WTC11 (cell line): ENCODE data around the gene NINJ2.

ENCODE experiments used
- CREB1 ChIP-seq: sonication (generic); formaldehyde crosslinking; IDR thresholded peaks from 2 replicates; pipeline ENCODE4 v1.8.0; 2023; ENCODE audit warnings: mild to moderate bottlenecking, missing genetic modification reagents
- ESRRA ChIP-seq: sonication (generic); formaldehyde crosslinking; IDR thresholded peaks from 2 replicates; pipeline ENCODE4 v1.8.1; 2022; ENCODE audit warnings: mild to moderate bottlenecking, missing genetic modification reagents, borderline replicate concordance
- ETV6 ChIP-seq: sonication (generic); formaldehyde crosslinking; IDR thresholded peaks from 2 replicates; pipeline ENCODE4 v1.8.1; 2022; ENCODE audit warnings: mild to moderate bottlenecking, missing genetic modification reagents
- NFYB ChIP-seq: sonication (generic); formaldehyde crosslinking; conservative IDR thresholded peaks from 2 replicates; pipeline ENCODE4 v1.8.0; 2022; ENCODE audit warnings: low read depth, missing genetic modification reagents
- NR3C1 ChIP-seq: sonication (generic); formaldehyde crosslinking; conservative IDR thresholded peaks from 2 replicates; pipeline ENCODE4 v1.8.1; 2023; ENCODE audit warnings: low read depth, mild to moderate bottlenecking, missing genetic modification reagents
- TCF7 ChIP-seq: sonication (generic); formaldehyde crosslinking; IDR thresholded peaks from 2 replicates; pipeline ENCODE4 v1.8.0; 2022; ENCODE audit warnings: mild to moderate bottlenecking, low read depth, missing genetic modification reagents, moderate library complexity
- ZNF121 ChIP-seq: sonication (generic); formaldehyde crosslinking; IDR thresholded peaks from 2 replicates; pipeline ENCODE4 v1.8.0; 2023; ENCODE audit warnings: missing genetic modification reagents
- TF ChIP-seq, protein P1 (sequence below): sonication (generic); formaldehyde crosslinking; IDR thresholded peaks from 2 replicates; pipeline ENCODE4 v1.8.1; 2022; ENCODE audit warnings: mild to moderate bottlenecking, missing genetic modification reagents, moderate library complexity, borderline replicate concordance
- TF ChIP-seq, protein P2 (sequence below): fragments of 200-600 bp; IDR thresholded peaks from 2 replicates; pipeline ENCODE4 v1.8.0; 2022; ENCODE audit warnings: antibody characterized with exemption
- TF ChIP-seq, protein P3 (sequence below): sonication (generic); formaldehyde crosslinking; IDR thresholded peaks from 2 replicates; pipeline ENCODE4 v1.8.1; 2022; ENCODE audit warnings: missing genetic modification reagents, borderline replicate concordance
- TF ChIP-seq, protein P4 (sequence below): sonication (generic); formaldehyde crosslinking; IDR thresholded peaks from 2 replicates; pipeline ENCODE4 v1.8.0; 2022; ENCODE audit warnings: mild to moderate bottlenecking, missing genetic modification reagents
- TF ChIP-seq, protein P5 (sequence below): sonication (generic); formaldehyde crosslinking; IDR thresholded peaks from 2 replicates; pipeline ENCODE4 v1.8.1; 2022; ENCODE audit warnings: mild to moderate bottlenecking, moderate library complexity, missing genetic modification reagents
- TF ChIP-seq, protein P6 (sequence below): sonication (generic); formaldehyde crosslinking; IDR thresholded peaks from 2 replicates; pipeline ENCODE4 v1.8.1; 2023; ENCODE audit warnings: mild to moderate bottlenecking, moderate library complexity, missing genetic modification reagents

DNA sequence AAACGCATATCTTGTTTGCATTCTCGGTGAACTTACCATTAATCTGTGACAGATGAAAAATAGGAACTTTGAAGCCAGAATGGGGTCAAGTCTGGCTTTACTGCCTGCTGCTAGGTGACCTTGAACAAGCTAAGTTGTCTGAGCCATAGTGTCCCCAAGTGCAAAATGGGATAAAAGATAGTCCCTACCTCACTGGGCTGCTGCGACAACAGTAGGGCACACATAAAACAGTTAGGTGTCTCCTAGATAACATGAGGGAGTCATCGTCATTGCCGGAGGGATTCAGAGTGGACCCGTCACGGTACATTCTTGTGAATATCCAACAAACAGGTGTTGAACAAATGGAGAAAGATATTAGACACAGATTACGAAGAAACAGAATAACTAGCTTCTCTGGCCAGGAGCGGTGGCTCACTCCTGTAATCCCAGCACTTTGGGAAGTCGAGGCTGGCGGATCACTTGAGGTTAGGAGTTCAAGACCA is 71.2 kb downstream of the NINJ2 start:
- TF ChIP-seq TCF7 (CRISPR knock-in tag): no peak
- no peak for TF ChIP-seq NFYB (CRISPR knock-in tag)
- TF ChIP-seq, protein P1, sequence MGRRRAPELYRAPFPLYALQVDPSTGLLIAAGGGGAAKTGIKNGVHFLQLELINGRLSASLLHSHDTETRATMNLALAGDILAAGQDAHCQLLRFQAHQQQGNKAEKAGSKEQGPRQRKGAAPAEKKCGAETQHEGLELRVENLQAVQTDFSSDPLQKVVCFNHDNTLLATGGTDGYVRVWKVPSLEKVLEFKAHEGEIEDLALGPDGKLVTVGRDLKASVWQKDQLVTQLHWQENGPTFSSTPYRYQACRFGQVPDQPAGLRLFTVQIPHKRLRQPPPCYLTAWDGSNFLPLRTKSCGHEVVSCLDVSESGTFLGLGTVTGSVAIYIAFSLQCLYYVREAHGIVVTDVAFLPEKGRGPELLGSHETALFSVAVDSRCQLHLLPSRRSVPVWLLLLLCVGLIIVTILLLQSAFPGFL (CRISPR knock-in tag): no peak
- TF ChIP-seq, protein P2, sequence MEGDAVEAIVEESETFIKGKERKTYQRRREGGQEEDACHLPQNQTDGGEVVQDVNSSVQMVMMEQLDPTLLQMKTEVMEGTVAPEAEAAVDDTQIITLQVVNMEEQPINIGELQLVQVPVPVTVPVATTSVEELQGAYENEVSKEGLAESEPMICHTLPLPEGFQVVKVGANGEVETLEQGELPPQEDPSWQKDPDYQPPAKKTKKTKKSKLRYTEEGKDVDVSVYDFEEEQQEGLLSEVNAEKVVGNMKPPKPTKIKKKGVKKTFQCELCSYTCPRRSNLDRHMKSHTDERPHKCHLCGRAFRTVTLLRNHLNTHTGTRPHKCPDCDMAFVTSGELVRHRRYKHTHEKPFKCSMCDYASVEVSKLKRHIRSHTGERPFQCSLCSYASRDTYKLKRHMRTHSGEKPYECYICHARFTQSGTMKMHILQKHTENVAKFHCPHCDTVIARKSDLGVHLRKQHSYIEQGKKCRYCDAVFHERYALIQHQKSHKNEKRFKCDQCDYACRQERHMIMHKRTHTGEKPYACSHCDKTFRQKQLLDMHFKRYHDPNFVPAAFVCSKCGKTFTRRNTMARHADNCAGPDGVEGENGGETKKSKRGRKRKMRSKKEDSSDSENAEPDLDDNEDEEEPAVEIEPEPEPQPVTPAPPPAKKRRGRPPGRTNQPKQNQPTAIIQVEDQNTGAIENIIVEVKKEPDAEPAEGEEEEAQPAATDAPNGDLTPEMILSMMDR: no peak
- TF ChIP-seq, protein P3, sequence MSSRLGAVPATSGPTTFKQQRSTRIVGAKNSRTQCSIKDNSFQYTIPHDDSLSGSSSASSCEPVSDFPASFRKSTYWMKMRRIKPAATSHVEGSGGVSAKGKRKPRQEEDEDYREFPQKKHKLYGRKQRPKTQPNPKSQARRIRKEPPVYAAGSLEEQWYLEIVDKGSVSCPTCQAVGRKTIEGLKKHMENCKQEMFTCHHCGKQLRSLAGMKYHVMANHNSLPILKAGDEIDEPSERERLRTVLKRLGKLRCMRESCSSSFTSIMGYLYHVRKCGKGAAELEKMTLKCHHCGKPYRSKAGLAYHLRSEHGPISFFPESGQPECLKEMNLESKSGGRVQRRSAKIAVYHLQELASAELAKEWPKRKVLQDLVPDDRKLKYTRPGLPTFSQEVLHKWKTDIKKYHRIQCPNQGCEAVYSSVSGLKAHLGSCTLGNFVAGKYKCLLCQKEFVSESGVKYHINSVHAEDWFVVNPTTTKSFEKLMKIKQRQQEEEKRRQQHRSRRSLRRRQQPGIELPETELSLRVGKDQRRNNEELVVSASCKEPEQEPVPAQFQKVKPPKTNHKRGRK (CRISPR knock-in tag): no peak
- no peak for TF ChIP-seq ZNF121
- no peak for TF ChIP-seq CREB1 (CRISPR knock-in tag)
- TF ChIP-seq, protein P4, sequence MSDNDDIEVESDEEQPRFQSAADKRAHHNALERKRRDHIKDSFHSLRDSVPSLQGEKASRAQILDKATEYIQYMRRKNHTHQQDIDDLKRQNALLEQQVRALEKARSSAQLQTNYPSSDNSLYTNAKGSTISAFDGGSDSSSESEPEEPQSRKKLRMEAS (CRISPR knock-in tag): no peak
- no peak for TF ChIP-seq ETV6 (CRISPR knock-in tag)
- no peak for TF ChIP-seq ESRRA (CRISPR knock-in tag)
- TF ChIP-seq, protein P5, sequence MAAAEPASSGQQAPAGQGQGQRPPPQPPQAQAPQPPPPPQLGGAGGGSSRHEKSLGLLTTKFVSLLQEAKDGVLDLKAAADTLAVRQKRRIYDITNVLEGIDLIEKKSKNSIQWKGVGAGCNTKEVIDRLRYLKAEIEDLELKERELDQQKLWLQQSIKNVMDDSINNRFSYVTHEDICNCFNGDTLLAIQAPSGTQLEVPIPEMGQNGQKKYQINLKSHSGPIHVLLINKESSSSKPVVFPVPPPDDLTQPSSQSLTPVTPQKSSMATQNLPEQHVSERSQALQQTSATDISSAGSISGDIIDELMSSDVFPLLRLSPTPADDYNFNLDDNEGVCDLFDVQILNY (CRISPR knock-in tag): no peak
- no peak for TF ChIP-seq NR3C1
- TF ChIP-seq, protein P6, sequence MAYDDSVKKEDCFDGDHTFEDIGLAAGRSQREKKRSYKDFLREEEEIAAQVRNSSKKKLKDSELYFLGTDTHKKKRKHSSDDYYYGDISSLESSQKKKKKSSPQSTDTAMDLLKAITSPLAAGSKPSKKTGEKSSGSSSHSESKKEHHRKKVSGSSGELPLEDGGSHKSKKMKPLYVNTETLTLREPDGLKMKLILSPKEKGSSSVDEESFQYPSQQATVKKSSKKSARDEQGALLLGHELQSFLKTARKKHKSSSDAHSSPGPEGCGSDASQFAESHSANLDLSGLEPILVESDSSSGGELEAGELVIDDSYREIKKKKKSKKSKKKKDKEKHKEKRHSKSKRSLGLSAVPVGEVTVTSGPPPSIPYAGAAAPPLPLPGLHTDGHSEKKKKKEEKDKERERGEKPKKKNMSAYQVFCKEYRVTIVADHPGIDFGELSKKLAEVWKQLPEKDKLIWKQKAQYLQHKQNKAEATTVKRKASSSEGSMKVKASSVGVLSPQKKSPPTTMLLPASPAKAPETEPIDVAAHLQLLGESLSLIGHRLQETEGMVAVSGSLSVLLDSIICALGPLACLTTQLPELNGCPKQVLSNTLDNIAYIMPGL: no peak
